Neural progenitor cell (in vitro differentiated cells): ENCODE data around the gene EPS8. TPM values are rescaled to one million over a fixed set of nuclear protein-coding genes. Genes with fewer than 3 reads are reported as not detected.

Experiments
- DNase-seq: peaks from one replicate; pipeline ENCODE4 v3.0.0-alpha.2; 2016; ENCODE audit warnings: low spot score
- H2AFZ ChIP-seq: fragments of 200-600 bp; sonication (generic); replicated peaks from 2 replicates; pipeline ENCODE4 v1.6.1; 2016; ENCODE audit warnings: antibody characterized with exemption
- H3F3A ChIP-seq: fragments of 200-600 bp; sonication (generic); 2 replicates; pipeline ENCODE4 v1.6.1; 2016; ENCODE audit warnings: antibody characterized with exemption, low read depth
- H3K27ac ChIP-seq: fragments of 200-600 bp; sonication (generic); 2 replicates; pipeline ENCODE4 v1.5.1; 2016; ENCODE audit warnings: mild to moderate bottlenecking
- H3K27me3 ChIP-seq: fragments of 200-600 bp; sonication (generic); 2 replicates; pipeline ENCODE4 v1.6.1; 2016; ENCODE audit warnings: mild to moderate bottlenecking, moderate library complexity
- H3K36me3 ChIP-seq: fragments of 200-600 bp; sonication (generic); 2 replicates; pipeline ENCODE4 v1.5.1; 2016
- H3K4me1 ChIP-seq: fragments of 200-600 bp; sonication (generic); 2 replicates; pipeline ENCODE4 v1.6.1; 2016; ENCODE audit warnings: mixed run types
- H3K4me2 ChIP-seq: fragments of 200-600 bp; sonication (generic); 2 replicates; pipeline ENCODE4 v1.6.1; 2016
- H3K4me3 ChIP-seq: fragments of 200-600 bp; sonication (generic); 2 replicates; pipeline ENCODE4 v1.5.1; 2016
- H3K79me2 ChIP-seq: fragments of 200-600 bp; sonication (generic); 2 replicates; pipeline ENCODE4 v1.6.1; 2016; ENCODE audit warnings: low read depth
- H3K9ac ChIP-seq: fragments of 200-600 bp; sonication (generic); 2 replicates; pipeline ENCODE4 v1.6.1; 2016
- H3K9me3 ChIP-seq: fragments of 200-600 bp; sonication (generic); 2 replicates; pipeline ENCODE4 v1.5.1; 2016; ENCODE audit warnings: low read depth
- H4K20me1 ChIP-seq: fragments of 200-600 bp; sonication (generic); 2 replicates; pipeline ENCODE4 v1.6.1; 2016; ENCODE audit warnings: low read depth
- H3K27ac Mint-ChIP-seq: 3 replicates; pipeline ENCODE4 v1.8.0; 2021; ENCODE audit warnings: mixed read lengths
- H3K27me3 Mint-ChIP-seq: 2 replicates; pipeline ENCODE4 v1.8.0; 2022; ENCODE audit warnings: low read depth, mild to moderate bottlenecking, inconsistent platforms, moderate library complexity, mixed read lengths; ENCODE audit not compliant: insufficient read depth
- H3K36me3 Mint-ChIP-seq: 3 replicates; pipeline ENCODE4 v1.8.0; 2021; ENCODE audit warnings: mixed read lengths
- H3K4me1 Mint-ChIP-seq: 3 replicates; pipeline ENCODE4 v1.8.0; 2021; ENCODE audit warnings: mixed read lengths
- H3K4me3 Mint-ChIP-seq: 3 replicates; pipeline ENCODE4 v1.8.0; 2021; ENCODE audit warnings: mild to moderate bottlenecking, moderate library complexity, mixed read lengths
- H3K9me3 Mint-ChIP-seq: 3 replicates; pipeline ENCODE4 v1.8.0; 2020; ENCODE audit warnings: mixed read lengths
- CTCF ChIP-seq: fragments of 200-600 bp; sonication (generic); IDR thresholded peaks from 2 replicates; pipeline ENCODE4 v1.5.1; 2017; ENCODE audit warnings: antibody characterized with exemption, mild to moderate bottlenecking
- EZH2 ChIP-seq: fragments of 200-600 bp; sonication (generic); IDR thresholded peaks from 2 replicates; pipeline ENCODE4 v1.6.1; 2017; ENCODE audit warnings: antibody characterized with exemption, mild to moderate bottlenecking, moderate library complexity
- EZH2phosphoT487 ChIP-seq: fragments of 200-600 bp; sonication (generic); IDR thresholded peaks from 2 replicates; pipeline ENCODE4 v1.6.1; 2017; ENCODE audit warnings: antibody characterized with exemption
- total RNA-seq: library from RNA; depleted of rRNA; stranded (reverse); fragments of >200 nt; gene quantifications from 2 replicates; pipeline ENCODE4 v1.2.3, GENCODE V29; 2015; ENCODE audit warnings: low replicate concordance

EPS8 gene
- total RNA-seq, 1 donor from 2014 or later: 17.0 TPM

DNA sequence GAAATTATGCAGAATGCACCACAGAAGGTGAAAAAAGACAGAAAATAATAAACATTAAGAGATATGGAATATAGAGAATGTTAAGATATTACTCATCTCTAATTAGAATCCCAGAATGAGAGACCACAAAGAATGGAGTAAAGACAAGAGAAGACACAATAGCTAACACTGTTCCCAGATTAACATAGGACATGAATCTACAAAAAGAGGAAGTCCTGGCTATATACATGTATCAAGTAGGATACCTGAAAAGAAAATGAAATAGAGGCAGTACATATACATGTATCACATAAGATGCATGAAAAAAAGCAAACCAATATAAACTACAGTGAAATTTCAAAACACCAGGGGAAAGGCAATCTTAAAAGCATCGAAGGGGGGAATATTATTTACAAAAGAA is 5.6 kb upstream of the EPS8 start:
- no peak overlapping the region for H3K4me3 ChIP-seq
- peaks cover 4% of the 10 kb centered on the region for H3K9me3 Mint-ChIP-seq
- H3K27ac ChIP-seq: no peak overlapping the region
- H3K36me3 Mint-ChIP-seq: no peaks in the 10 kb centered on the region
- peaks cover 7% of the 10 kb centered on the region for H3K4me1 Mint-ChIP-seq
- no peaks in the 10 kb centered on the region for H3K36me3 ChIP-seq
- H3K27ac Mint-ChIP-seq: no peak overlapping the region
- H3K9ac ChIP-seq: no peak overlapping the region
- H2AFZ ChIP-seq: no peak overlapping the region
- H3K4me3 Mint-ChIP-seq: no peak overlapping the region
- peaks cover 9% of the 10 kb centered on the region for H3K4me1 ChIP-seq
- no peaks in the 10 kb centered on the region for H3K79me2 ChIP-seq
- peaks cover 6% of the 10 kb centered on the region for H3K27me3 Mint-ChIP-seq
- no peaks in the 10 kb centered on the region for H4K20me1 ChIP-seq
- no peak for TF ChIP-seq EZH2
- TF ChIP-seq EZH2phosphoT487: no peak
- no peak for TF ChIP-seq CTCF
- no peaks in the 10 kb centered on the region for H3F3A ChIP-seq
- H3K9me3 ChIP-seq: no peaks in the 10 kb centered on the region
- no peak overlapping the region for H3K4me2 ChIP-seq
- H3K27me3 ChIP-seq: peaks cover 19% of the 10 kb centered on the region
- no peak for DNase-seq

GRCh38 chr12:15794196-15794595 is 5.0 kb upstream of the EPS8 start:
- no peaks in the 10 kb centered on the region for H3F3A ChIP-seq
- peak overlapping the region; percentile 3 for H2AFZ ChIP-seq
- H3K4me3 Mint-ChIP-seq: no peak overlapping the region
- H3K27me3 Mint-ChIP-seq: peaks cover 5% of the 10 kb centered on the region
- H3K36me3 Mint-ChIP-seq: no peaks in the 10 kb centered on the region
- H3K4me1 Mint-ChIP-seq: peaks cover 8% of the 10 kb centered on the region
- no peak overlapping the region for H3K27ac ChIP-seq
- peak; percentile 13 for DNase-seq
- no peaks in the 10 kb centered on the region for H3K9me3 ChIP-seq
- H3K9me3 Mint-ChIP-seq: peaks cover 4% of the 10 kb centered on the region
- H3K27ac Mint-ChIP-seq: no peak overlapping the region
- no peak overlapping the region for H3K4me3 ChIP-seq
- H3K79me2 ChIP-seq: no peaks in the 10 kb centered on the region
- peaks cover 21% of the 10 kb centered on the region for H3K27me3 ChIP-seq
- H4K20me1 ChIP-seq: no peaks in the 10 kb centered on the region
- peaks cover 10% of the 10 kb centered on the region for H3K4me1 ChIP-seq
- no peaks in the 10 kb centered on the region for H3K36me3 ChIP-seq
- TF ChIP-seq CTCF (no peak), EZH2phosphoT487 (no peak), EZH2 (no peak)
- H3K4me2 ChIP-seq: no peak overlapping the region
- H3K9ac ChIP-seq: no peak overlapping the region

- H3K9me3 ChIP-seq: no peaks in the 10 kb centered on the region
- H3K27ac Mint-ChIP-seq: peak overlapping the region; percentile 58
- peak overlapping the region; percentile 86 for H2AFZ ChIP-seq
- H3K36me3 Mint-ChIP-seq: peaks cover 20% of the 10 kb centered on the region
- peak overlapping the region; percentile 75 for H3K4me3 ChIP-seq
- no peak for TF ChIP-seq EZH2
- TF ChIP-seq EZH2phosphoT487: peak; percentile 26
- peaks cover 54% of the 10 kb centered on the region for H3K27me3 ChIP-seq
- DNase-seq: peak; percentile 59
- H3K4me1 ChIP-seq: peaks cover 11% of the 10 kb centered on the region
- peaks cover 19% of the 10 kb centered on the region for H3K4me1 Mint-ChIP-seq
- H3K9ac ChIP-seq: peak overlapping the region; percentile 22
- peaks cover 13% of the 10 kb centered on the region for H3K9me3 Mint-ChIP-seq
- peaks cover 5% of the 10 kb centered on the region for H3K27me3 Mint-ChIP-seq
- H3F3A ChIP-seq: peaks cover 12% of the 10 kb centered on the region
- H3K4me3 Mint-ChIP-seq: peak overlapping the region; percentile 96
- no peak overlapping the region for H3K27ac ChIP-seq
- H3K79me2 ChIP-seq: no peaks in the 10 kb centered on the region
- no peaks in the 10 kb centered on the region for H4K20me1 ChIP-seq
- peak overlapping the region; percentile 91 for H3K4me2 ChIP-seq
- no peaks in the 10 kb centered on the region for H3K36me3 ChIP-seq
Observed at GRCh38 chr12:15788233-15789219, 662 bp downstream of the EPS8 start.

- TF ChIP-seq EZH2 (no peak), CTCF (no peak), EZH2phosphoT487 (peak; percentile 8)
- no peak overlapping the region for H3K27ac ChIP-seq
- H3K9ac ChIP-seq: no peak overlapping the region
- Mint-ChIP-seq H3K36me3 (peaks cover 22% of the 10 kb centered on the region), H3K4me3 (peak overlapping the region; percentile 96), H3K27me3 (peaks cover 5% of the 10 kb centered on the region), H3K4me1 (peaks cover 19% of the 10 kb centered on the region), H3K27ac (peak overlapping the region; percentile 58), H3K9me3 (peaks cover 15% of the 10 kb centered on the region)
- no peaks in the 10 kb centered on the region for H3K36me3 ChIP-seq
- H3K79me2 ChIP-seq: no peaks in the 10 kb centered on the region
- DNase-seq: no peak
- H4K20me1 ChIP-seq: no peaks in the 10 kb centered on the region
- H3F3A ChIP-seq: peaks cover 12% of the 10 kb centered on the region
- peak overlapping the region; percentile 75 for H3K4me3 ChIP-seq
- peaks cover 54% of the 10 kb centered on the region for H3K27me3 ChIP-seq
- peaks cover 11% of the 10 kb centered on the region for H3K4me1 ChIP-seq
- H2AFZ ChIP-seq: no peak overlapping the region
- H3K4me2 ChIP-seq: peak overlapping the region; percentile 91
- H3K9me3 ChIP-seq: no peaks in the 10 kb centered on the region
Observed at GRCh38 chr12:15787778-15788177, 1.4 kb downstream of the EPS8 start.
